Hair follicle dermal papilla cell (primary cell): Measurements from ENCODE around the gene SH3PXD2B. TPM values are rescaled to one million over a fixed set of nuclear protein-coding genes. Genes with fewer than 3 reads are reported as not detected.

Experiments
- total RNA-seq: library from RNA; depleted of rRNA; stranded (reverse); fragments of >200 nt; gene quantifications from 2 replicates; pipeline ENCODE4 v1.2.3, GENCODE V29; 2012

Gene SH3PXD2B
- 75.4 and 96.2 TPM in 2 replicates for total RNA-seq

GRCh38 chr5:172454358-172455086, at the start of gene SH3PXD2B:
SH3PXD2B (minus strand) TSS chr5:172454525; CDS start chr5:172454352, 173 bp downstream.

GRCh38 chr5:172283020-172283861, 171.1 kb downstream of the SH3PXD2B start, which contains the start of gene UBTD2:
UBTD2 (minus strand) TSS chr5:172283764; CDS start chr5:172283665, 99 bp downstream.

Other genes with a start within 250 kb of the SH3PXD2B start
- gene UBTD2, start 170.8 kb downstream of the SH3PXD2B start, total RNA-seq = 46.3 and 50.6 TPM in 2 replicates
- gene NEURL1B, start 186.7 kb upstream of the SH3PXD2B start, total RNA-seq = 0.65 and 0.97 TPM in 2 replicates